Mesenchymal stem cell (in vitro differentiated cells and primary cell): Measurements from ENCODE around the gene DTNB.

Experiments used
- DNase-seq: peaks from one replicate; pipeline ENCODE4 v3.0.0-alpha.2; 2013
- H2AFZ ChIP-seq: one replicate; pipeline ENCODE4 v1.6.1; 2013; ENCODE audit warnings: low read depth, mild to moderate bottlenecking, control low read depth, inconsistent platforms, low read length, moderate library complexity
- H2AK5ac ChIP-seq: 2 replicates; pipeline ENCODE4 v1.6.1; 2013; ENCODE audit warnings: low read length, moderate library complexity, mild to moderate bottlenecking, inconsistent platforms; ENCODE audit not compliant: severe bottlenecking
- H2BK120ac ChIP-seq: one replicate; pipeline ENCODE4 v1.6.1; 2013; ENCODE audit warnings: low read depth, mild to moderate bottlenecking, inconsistent platforms, low read length, moderate library complexity
- H2BK12ac ChIP-seq, 2 experiments: one replicate each; pipeline ENCODE4 v1.6.1; 2013; ENCODE audit warnings: inconsistent platforms in 2 of 2, low read length in 2 of 2, mild to moderate bottlenecking in 2 of 2, moderate library complexity in 2 of 2, control low read depth in 1 of 2
- H2BK15ac ChIP-seq: one replicate; pipeline ENCODE4 v1.6.1; 2013; ENCODE audit warnings: mild to moderate bottlenecking, low read depth, inconsistent platforms; ENCODE audit not compliant: poor library complexity, severe bottlenecking
- H2BK5ac ChIP-seq: 2 replicates; pipeline ENCODE4 v1.6.1; 2013; ENCODE audit warnings: low read depth, mild to moderate bottlenecking, low read length, control low read depth, inconsistent platforms; ENCODE audit not compliant: poor library complexity, severe bottlenecking
- H3K14ac ChIP-seq, 2 experiments: one replicate each; pipeline ENCODE4 v1.6.1; 2013; ENCODE audit warnings: inconsistent platforms in 2 of 2, low read length in 2 of 2, control low read depth in 1 of 2, mild to moderate bottlenecking in 1 of 2, moderate library complexity in 1 of 2
- H3K18ac ChIP-seq, 2 experiments: one replicate each; pipeline ENCODE4 v1.6.1; 2013; ENCODE audit warnings: inconsistent platforms in 2 of 2, low read length in 2 of 2, control low read depth in 1 of 2, low read depth in 1 of 2, mild to moderate bottlenecking in 1 of 2
- H3K23ac ChIP-seq, 2 experiments: one replicate each; pipeline ENCODE4 v1.6.1; 2013; ENCODE audit warnings: inconsistent platforms in 2 of 2, low read length in 2 of 2, mild to moderate bottlenecking in 2 of 2, moderate library complexity in 2 of 2, control low read depth in 1 of 2
- H3K27ac ChIP-seq: 2 replicates; pipeline ENCODE4 v1.5.1; 2013; ENCODE audit warnings: mild to moderate bottlenecking, moderate library complexity, low read length, control low read depth, inconsistent platforms; ENCODE audit not compliant: poor library complexity, severe bottlenecking
- H3K27me3 ChIP-seq, 2 experiments: 2 replicates each; pipeline versions ENCODE4 v1.6.1 to v1.7.0; 2013; ENCODE audit warnings: low read length in 2 of 2, mild to moderate bottlenecking in 2 of 2, moderate library complexity in 2 of 2, control low read depth in 1 of 2, inconsistent platforms in 1 of 2; ENCODE audit not compliant: control insufficient read depth in 1 of 2, insufficient read depth in 1 of 2
- H3K36me3 ChIP-seq, 2 experiments: 2 replicates each; pipeline versions ENCODE4 v1.6.1 to v1.7.0; 2013; ENCODE audit warnings: low read length in 2 of 2, control low read depth in 1 of 2, inconsistent platforms in 1 of 2, low read depth in 1 of 2, mild to moderate bottlenecking in 1 of 2; ENCODE audit not compliant: insufficient read depth in 2 of 2, control insufficient read depth in 1 of 2
- H3K4ac ChIP-seq, 2 experiments: one replicate each; pipeline ENCODE4 v1.6.1; 2013; ENCODE audit warnings: inconsistent platforms in 2 of 2, low read length in 2 of 2, mild to moderate bottlenecking in 2 of 2, moderate library complexity in 2 of 2, control low read depth in 1 of 2, low read depth in 1 of 2
- H3K4me1 ChIP-seq: 2 replicates; pipeline ENCODE4 v1.6.1; 2013; ENCODE audit warnings: low read depth, low read length, control low read depth; ENCODE audit not compliant: control insufficient read depth, insufficient read depth
- H3K4me2 ChIP-seq: 2 replicates; pipeline ENCODE4 v1.6.1; 2013; ENCODE audit warnings: low read length, mild to moderate bottlenecking, inconsistent platforms; ENCODE audit not compliant: poor library complexity, severe bottlenecking
- H3K4me3 ChIP-seq, 2 experiments: 2 replicates each; pipeline versions ENCODE4 v1.5.1 to v1.7.0; 2013; ENCODE audit warnings: low read length in 2 of 2, mild to moderate bottlenecking in 2 of 2, control low read depth in 1 of 2, low read depth in 1 of 2; ENCODE audit not compliant: insufficient read depth in 1 of 2
- H3K79me1 ChIP-seq: replicated peaks from 2 replicates; pipeline ENCODE4 v1.6.1; 2013; ENCODE audit warnings: mild to moderate bottlenecking, control low read depth, low read length, inconsistent platforms; ENCODE audit not compliant: poor library complexity, severe bottlenecking
- H3K9ac ChIP-seq: 2 replicates; pipeline ENCODE4 v1.7.0; 2013; ENCODE audit warnings: mild to moderate bottlenecking, low read length, moderate library complexity
- H3K9me3 ChIP-seq: 2 replicates; pipeline ENCODE4 v1.7.0; 2013; ENCODE audit warnings: mild to moderate bottlenecking, low read length; ENCODE audit not compliant: control insufficient read depth
- H4K8ac ChIP-seq: one replicate; pipeline ENCODE4 v1.6.1; 2013; ENCODE audit warnings: inconsistent platforms, mild to moderate bottlenecking, low read length, moderate library complexity
- H4K91ac ChIP-seq: one replicate; pipeline ENCODE4 v1.6.1; 2013; ENCODE audit warnings: mild to moderate bottlenecking, low read length, inconsistent platforms
- WGBS: methylation state at CpG from one replicate; pipeline ENCODE4 v1.1.7; 2013; ENCODE audit warnings: mixed read lengths; 5-methylcytosine and 5-hydroxymethylcytosine counted together

Gene DTNB

DNA sequence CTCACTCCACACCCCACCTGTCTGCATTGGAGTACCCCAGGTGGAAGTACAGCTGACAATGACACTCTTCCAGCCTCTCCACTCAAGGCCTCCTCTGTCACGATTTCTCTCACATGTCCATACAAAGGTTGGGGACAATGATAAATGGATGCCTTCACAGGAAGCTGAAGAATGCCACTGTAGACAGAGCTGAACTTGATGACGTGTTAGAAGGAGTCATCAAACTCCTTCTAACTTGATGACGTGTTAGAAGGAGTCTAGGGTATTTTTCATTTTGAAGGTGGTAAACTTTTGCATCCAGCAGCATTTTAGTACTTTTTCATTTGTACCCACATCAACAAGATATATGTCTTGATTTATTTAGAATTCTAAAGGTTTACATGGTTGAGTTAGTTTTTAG is 168.2 kb downstream of the DTNB start:
- WGBS, result 100% methylated on average over 1 of the region's 3 CpGs
- no peak overlapping the region for H3K23ac ChIP-seq
- H3K79me1 ChIP-seq, result no peaks in the 10 kb centered on the region
- H3K27ac ChIP-seq, result no peak overlapping the region
- no peak for DNase-seq
- H3K4me3 ChIP-seq, result no peak overlapping the region
- H3K14ac ChIP-seq, result no peak overlapping the region
- H2BK12ac ChIP-seq, result no peak overlapping the region
- H4K91ac ChIP-seq, result no peak overlapping the region
- H2AK5ac ChIP-seq, result no peak overlapping the region
- no peaks in the 10 kb centered on the region for H3K27me3 ChIP-seq
- H2BK120ac ChIP-seq, result no peak overlapping the region
- no peaks in the 10 kb centered on the region for H3K36me3 ChIP-seq
- H2AFZ ChIP-seq, result no peak overlapping the region
- no peaks in the 10 kb centered on the region for H3K9me3 ChIP-seq
- H3K4me1 ChIP-seq, result no peaks in the 10 kb centered on the region
- no peak overlapping the region for H2BK15ac ChIP-seq
- H4K8ac ChIP-seq, result no peak overlapping the region
- H3K9ac ChIP-seq, result no peak overlapping the region
- no peak overlapping the region for H3K4ac ChIP-seq
- H3K18ac ChIP-seq, result no peak overlapping the region
- no peak overlapping the region for H3K4me2 ChIP-seq
- H2BK5ac ChIP-seq, result no peak overlapping the region

- no peak overlapping the region for H3K27ac ChIP-seq
- H2BK120ac ChIP-seq, result no peak overlapping the region
- H3K23ac ChIP-seq, result no peak overlapping the region
- no peak overlapping the region for H3K4me3 ChIP-seq
- H3K18ac ChIP-seq, result no peak overlapping the region
- no peak overlapping the region for H2AK5ac ChIP-seq
- WGBS, result 95% methylated on average over 2 of the region's 2 CpGs
- H3K27me3 ChIP-seq, result no peaks in the 10 kb centered on the region
- no peaks in the 10 kb centered on the region for H3K9me3 ChIP-seq
- no peak overlapping the region for H3K14ac ChIP-seq
- H3K4ac ChIP-seq, result no peak overlapping the region
- no peak overlapping the region for H4K8ac ChIP-seq
- no peaks in the 10 kb centered on the region for H3K36me3 ChIP-seq
- no peak overlapping the region for H2BK5ac ChIP-seq
- no peak overlapping the region for H2AFZ ChIP-seq
- no peak overlapping the region for H3K9ac ChIP-seq
- H2BK15ac ChIP-seq, result no peak overlapping the region
- no peak overlapping the region for H3K4me2 ChIP-seq
- no peak overlapping the region for H4K91ac ChIP-seq
- DNase-seq, result no peak
- no peak overlapping the region for H2BK12ac ChIP-seq
- H3K79me1 ChIP-seq, result no peaks in the 10 kb centered on the region
- no peaks in the 10 kb centered on the region for H3K4me1 ChIP-seq
Measured at GRCh38 chr2:25504266-25504665, 169.1 kb downstream of the DTNB start.

GRCh38 chr2:25499157-25499556 is 174.2 kb downstream of the DTNB start:
- H2BK120ac ChIP-seq, result no peak overlapping the region
- H2AFZ ChIP-seq, result no peak overlapping the region
- H2BK5ac ChIP-seq, result no peak overlapping the region
- H3K9ac ChIP-seq, result no peak overlapping the region
- no peak overlapping the region for H3K4me2 ChIP-seq
- no peak for DNase-seq
- no peak overlapping the region for H3K14ac ChIP-seq
- H2BK12ac ChIP-seq, result no peak overlapping the region
- no peaks in the 10 kb centered on the region for H3K79me1 ChIP-seq
- no peak overlapping the region for H2BK15ac ChIP-seq
- H3K36me3 ChIP-seq, result no peaks in the 10 kb centered on the region
- H3K27ac ChIP-seq, result no peak overlapping the region
- no peak overlapping the region for H3K23ac ChIP-seq
- no peaks in the 10 kb centered on the region for H3K27me3 ChIP-seq
- H3K4me1 ChIP-seq, result peaks cover 2% of the 10 kb centered on the region
- no peak overlapping the region for H3K4ac ChIP-seq
- H2AK5ac ChIP-seq, result no peak overlapping the region
- H3K9me3 ChIP-seq, result no peaks in the 10 kb centered on the region
- H4K91ac ChIP-seq, result no peak overlapping the region
- no peak overlapping the region for H3K4me3 ChIP-seq
- no CpG with 5 or more reads among the region's 3 CpGs for WGBS
- H3K18ac ChIP-seq, result no peak overlapping the region
- H4K8ac ChIP-seq, result no peak overlapping the region

GRCh38 chr2:25497918-25498407 is 175.4 kb downstream of the DTNB start:
- WGBS, result 100% methylated on average over 1 of the region's 2 CpGs

More at GRCh38 chr2:25497918-25498407, 175.4 kb downstream of the DTNB start:
- Histone ChIP-seq H3K18ac (no peak overlapping the region), H3K9ac (no peak overlapping the region), H2BK12ac (no peak overlapping the region), H2BK5ac (no peak overlapping the region), H3K23ac (no peak overlapping the region), H3K79me1 (no peaks in the 10 kb centered on the region), H3K27ac (no peak overlapping the region), H3K4me3 (no peak overlapping the region), H2AFZ (no peak overlapping the region), H3K4ac (no peak overlapping the region), H3K4me2 (no peak overlapping the region), H3K9me3 (no peaks in the 10 kb centered on the region), H2AK5ac (no peak overlapping the region), H3K4me1 (peaks cover 4% of the 10 kb centered on the region), H3K36me3 (no peaks in the 10 kb centered on the region), H3K27me3 (no peaks in the 10 kb centered on the region), H4K91ac (no peak overlapping the region), H2BK120ac (no peak overlapping the region), H3K14ac (no peak overlapping the region), H2BK15ac (no peak overlapping the region), H4K8ac (no peak overlapping the region)
- no peak for DNase-seq
